Measurements from ENCODE around the gene ACVR1B. TPM values are rescaled to one million over a fixed set of nuclear protein-coding genes. Genes with fewer than 3 reads are reported as not detected.

The ACVR1B gene
- total and polyA plus RNA-seq, 2 experiments from 2014 or later = 11.9 to 46.4 TPM

DNA sequence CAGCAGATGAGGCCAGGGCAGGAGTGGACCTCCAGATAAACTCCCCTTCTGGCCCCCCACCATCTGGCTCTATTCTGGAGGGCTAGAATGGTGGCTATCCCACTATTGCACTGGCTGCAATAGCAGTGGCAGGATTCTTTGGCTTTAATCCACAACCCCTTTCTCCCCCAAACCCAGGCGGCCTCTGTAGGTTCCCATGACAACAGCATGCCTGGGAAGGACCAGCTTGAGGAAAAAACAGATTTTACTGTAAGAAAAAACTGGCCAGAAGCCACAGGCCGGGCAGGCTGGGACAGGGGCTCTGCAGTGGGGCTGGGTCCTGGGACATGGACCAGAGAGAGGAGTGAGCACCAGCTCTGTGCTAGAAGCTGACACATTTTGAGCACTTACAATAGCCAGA lies 13.6 kb upstream of the ACVR1B start:
- no peaks in the 10 kb centered on the region for H3K27me3 ChIP-seq
- no peak for DNase-seq (ENCODE audit: low read depth in 1 of 2, low spot score in 1 of 2)
- no peaks in the 10 kb centered on the region for H3K9me3 ChIP-seq (ENCODE audit: low read depth)
- no peak overlapping the region for H3K4me3 ChIP-seq
- no peak overlapping the region for H3K27ac ChIP-seq
- H3K4me1 ChIP-seq (ENCODE audit: low read depth) = peaks cover 38% of the 10 kb centered on the region
- H3K36me3 ChIP-seq = no peaks in the 10 kb centered on the region
- TF ChIP-seq, protein P1, sequence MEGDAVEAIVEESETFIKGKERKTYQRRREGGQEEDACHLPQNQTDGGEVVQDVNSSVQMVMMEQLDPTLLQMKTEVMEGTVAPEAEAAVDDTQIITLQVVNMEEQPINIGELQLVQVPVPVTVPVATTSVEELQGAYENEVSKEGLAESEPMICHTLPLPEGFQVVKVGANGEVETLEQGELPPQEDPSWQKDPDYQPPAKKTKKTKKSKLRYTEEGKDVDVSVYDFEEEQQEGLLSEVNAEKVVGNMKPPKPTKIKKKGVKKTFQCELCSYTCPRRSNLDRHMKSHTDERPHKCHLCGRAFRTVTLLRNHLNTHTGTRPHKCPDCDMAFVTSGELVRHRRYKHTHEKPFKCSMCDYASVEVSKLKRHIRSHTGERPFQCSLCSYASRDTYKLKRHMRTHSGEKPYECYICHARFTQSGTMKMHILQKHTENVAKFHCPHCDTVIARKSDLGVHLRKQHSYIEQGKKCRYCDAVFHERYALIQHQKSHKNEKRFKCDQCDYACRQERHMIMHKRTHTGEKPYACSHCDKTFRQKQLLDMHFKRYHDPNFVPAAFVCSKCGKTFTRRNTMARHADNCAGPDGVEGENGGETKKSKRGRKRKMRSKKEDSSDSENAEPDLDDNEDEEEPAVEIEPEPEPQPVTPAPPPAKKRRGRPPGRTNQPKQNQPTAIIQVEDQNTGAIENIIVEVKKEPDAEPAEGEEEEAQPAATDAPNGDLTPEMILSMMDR (IDR thresholded peaks at IDR 0.05; ENCODE audit: low read depth, low read length) = no peak

GRCh38 chr12:51938726-51939125 lies 12.8 kb upstream of the ACVR1B start:
- Histone ChIP-seq H3K4me1 (ENCODE audit: low read depth) (peaks cover 32% of the 10 kb centered on the region), H3K4me3 (no peak overlapping the region), H3K27me3 (no peaks in the 10 kb centered on the region), H3K27ac (no peak overlapping the region), H3K36me3 (no peaks in the 10 kb centered on the region), H3K9me3 (ENCODE audit: low read depth) (no peaks in the 10 kb centered on the region)
- no peak for DNase-seq (ENCODE audit: low read depth in 1 of 2, low spot score in 1 of 2)
- TF ChIP-seq, protein P1 (IDR thresholded peaks at IDR 0.05; ENCODE audit: low read depth, low read length) = no peak

DNA sequence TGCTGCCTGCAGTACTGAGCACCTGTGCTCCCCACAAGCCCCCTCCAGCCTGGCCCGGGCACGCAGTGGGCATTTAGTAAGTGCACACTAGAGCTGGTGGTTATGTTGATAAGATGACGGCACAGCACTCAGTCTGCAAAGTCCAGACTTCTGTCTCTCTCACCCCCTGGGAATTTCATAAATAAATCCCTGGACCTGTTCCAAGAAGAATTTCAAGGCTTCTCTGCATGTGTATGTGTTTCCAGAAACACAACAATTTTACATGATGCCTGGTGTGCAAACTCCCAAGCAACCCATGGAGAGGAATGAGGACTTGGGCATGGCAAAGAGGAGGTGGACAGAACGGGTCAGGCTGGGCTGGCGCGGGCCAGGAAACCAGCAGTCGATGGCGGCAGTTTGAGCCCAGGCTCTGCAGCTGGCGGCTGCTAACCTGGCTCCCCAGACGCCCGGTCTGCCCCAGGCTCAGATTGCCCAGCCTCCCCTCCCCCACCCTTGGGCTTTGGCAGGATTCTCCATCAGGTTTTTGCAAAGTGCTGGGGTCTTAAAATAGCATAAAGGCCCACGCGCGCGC lies 10.4 kb upstream of the ACVR1B start:
- TF ChIP-seq, protein P1 (IDR thresholded peaks at IDR 0.05; ENCODE audit: low read depth, low read length) = no peak
- H3K4me3 ChIP-seq = no peak overlapping the region
- H3K9me3 ChIP-seq (ENCODE audit: low read depth) = no peaks in the 10 kb centered on the region
- DNase-seq (ENCODE audit: low read depth in 1 of 2, low spot score in 1 of 2) = peak; percentile 64 to 78
- peak overlapping the region; percentile 64 for H3K27ac ChIP-seq
- H3K4me1 ChIP-seq (ENCODE audit: low read depth) = peaks cover 32% of the 10 kb centered on the region
- H3K36me3 ChIP-seq = no peaks in the 10 kb centered on the region
- no peaks in the 10 kb centered on the region for H3K27me3 ChIP-seq

GRCh38 chr12:51941604-51942003 lies 9.9 kb upstream of the ACVR1B start:
- peaks cover 32% of the 10 kb centered on the region for H3K4me1 ChIP-seq (ENCODE audit: low read depth)
- DNase-seq (ENCODE audit: low read depth in 1 of 2, low spot score in 1 of 2) = no peak
- H3K36me3 ChIP-seq = no peaks in the 10 kb centered on the region
- H3K27ac ChIP-seq = peak overlapping the region; percentile 64
- H3K27me3 ChIP-seq = no peaks in the 10 kb centered on the region
- H3K9me3 ChIP-seq (ENCODE audit: low read depth) = no peaks in the 10 kb centered on the region
- TF ChIP-seq, protein P1 (IDR thresholded peaks at IDR 0.05; ENCODE audit: low read depth, low read length) = no peak
- no peak overlapping the region for H3K4me3 ChIP-seq

- TF ChIP-seq, protein P1 (IDR thresholded peaks at IDR 0.05; ENCODE audit: low read depth, low read length) = no peak
- H3K27me3 ChIP-seq = no peaks in the 10 kb centered on the region
- H3K27ac ChIP-seq = peak overlapping the region; percentile 64
- peaks cover 32% of the 10 kb centered on the region for H3K4me1 ChIP-seq (ENCODE audit: low read depth)
- DNase-seq (ENCODE audit: low read depth in 1 of 2, low spot score in 1 of 2) = no peak
- no peak overlapping the region for H3K4me3 ChIP-seq
- H3K9me3 ChIP-seq (ENCODE audit: low read depth) = no peaks in the 10 kb centered on the region
- H3K36me3 ChIP-seq = no peaks in the 10 kb centered on the region
Observed at GRCh38 chr12:51942056-51942455, 9.4 kb upstream of the ACVR1B start.
